C4-2B (cell line): ENCODE measurements around the gene SPATA33.
"Not testable (repeated sequence)": the region's sequence is repeated elsewhere in the genome, so short reads cannot be mapped to it uniquely, and the experiment has no call there.

Experiments
- ZFX ChIP-seq: fragments of 450-650 bp; IDR thresholded peaks from 2 replicates; pipeline ENCODE4 v1.6.1; 2017
- TF ChIP-seq, protein P1 (sequence below): fragments of 450-650 bp; conservative IDR thresholded peaks from 2 replicates; pipeline ENCODE4 v1.5.1; 2017; ENCODE audit warnings: mild to moderate bottlenecking

GRCh38 chr16:89689621-89690020 lies 32.0 kb downstream of the SPATA33 start:
- TF ChIP-seq, protein P1, sequence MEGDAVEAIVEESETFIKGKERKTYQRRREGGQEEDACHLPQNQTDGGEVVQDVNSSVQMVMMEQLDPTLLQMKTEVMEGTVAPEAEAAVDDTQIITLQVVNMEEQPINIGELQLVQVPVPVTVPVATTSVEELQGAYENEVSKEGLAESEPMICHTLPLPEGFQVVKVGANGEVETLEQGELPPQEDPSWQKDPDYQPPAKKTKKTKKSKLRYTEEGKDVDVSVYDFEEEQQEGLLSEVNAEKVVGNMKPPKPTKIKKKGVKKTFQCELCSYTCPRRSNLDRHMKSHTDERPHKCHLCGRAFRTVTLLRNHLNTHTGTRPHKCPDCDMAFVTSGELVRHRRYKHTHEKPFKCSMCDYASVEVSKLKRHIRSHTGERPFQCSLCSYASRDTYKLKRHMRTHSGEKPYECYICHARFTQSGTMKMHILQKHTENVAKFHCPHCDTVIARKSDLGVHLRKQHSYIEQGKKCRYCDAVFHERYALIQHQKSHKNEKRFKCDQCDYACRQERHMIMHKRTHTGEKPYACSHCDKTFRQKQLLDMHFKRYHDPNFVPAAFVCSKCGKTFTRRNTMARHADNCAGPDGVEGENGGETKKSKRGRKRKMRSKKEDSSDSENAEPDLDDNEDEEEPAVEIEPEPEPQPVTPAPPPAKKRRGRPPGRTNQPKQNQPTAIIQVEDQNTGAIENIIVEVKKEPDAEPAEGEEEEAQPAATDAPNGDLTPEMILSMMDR = not testable (repeated sequence)
- not testable (repeated sequence) for TF ChIP-seq ZFX
